ENCODE results near the gene SPRY4.

SPRY4 gene

DNA sequence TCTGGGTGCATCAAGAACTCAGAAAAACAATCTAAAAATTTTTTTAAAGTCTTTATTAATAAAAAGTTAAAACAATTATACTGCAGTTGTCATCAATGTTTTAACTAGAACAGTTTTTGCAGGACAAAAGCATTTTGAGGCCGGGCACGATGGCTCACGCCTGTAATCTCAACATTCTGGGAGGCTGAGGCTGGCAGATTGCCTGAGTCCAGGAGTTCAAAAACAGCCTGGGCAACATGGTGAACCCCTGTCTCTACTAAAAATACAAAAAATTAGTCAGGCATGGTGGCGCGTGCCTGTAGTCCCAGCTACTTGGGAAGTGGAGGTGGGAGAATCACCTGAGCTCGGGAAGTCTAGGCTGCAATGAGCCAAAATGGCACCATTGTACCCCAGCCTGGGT is 5.2 kb upstream of the SPRY4 start:
- no peak overlapping the region for H3K4me3 ChIP-seq
- H3K27ac ChIP-seq: no peak overlapping the region
- no peaks in the 10 kb centered on the region for H3K27me3 ChIP-seq
- DNase-seq: no peak
- H3K4me1 ChIP-seq: peaks cover 0 to 28% (median 14%) of the 10 kb centered on the region in 4 donors
- H3K9me3 ChIP-seq: no peaks in the 10 kb centered on the region
- intact Hi-C loops (cut with DNase I; ENCODE audit: low total_unique reads): no loop called here
- H3K36me3 ChIP-seq: no peaks in the 10 kb centered on the region
- TF ChIP-seq, protein P1, sequence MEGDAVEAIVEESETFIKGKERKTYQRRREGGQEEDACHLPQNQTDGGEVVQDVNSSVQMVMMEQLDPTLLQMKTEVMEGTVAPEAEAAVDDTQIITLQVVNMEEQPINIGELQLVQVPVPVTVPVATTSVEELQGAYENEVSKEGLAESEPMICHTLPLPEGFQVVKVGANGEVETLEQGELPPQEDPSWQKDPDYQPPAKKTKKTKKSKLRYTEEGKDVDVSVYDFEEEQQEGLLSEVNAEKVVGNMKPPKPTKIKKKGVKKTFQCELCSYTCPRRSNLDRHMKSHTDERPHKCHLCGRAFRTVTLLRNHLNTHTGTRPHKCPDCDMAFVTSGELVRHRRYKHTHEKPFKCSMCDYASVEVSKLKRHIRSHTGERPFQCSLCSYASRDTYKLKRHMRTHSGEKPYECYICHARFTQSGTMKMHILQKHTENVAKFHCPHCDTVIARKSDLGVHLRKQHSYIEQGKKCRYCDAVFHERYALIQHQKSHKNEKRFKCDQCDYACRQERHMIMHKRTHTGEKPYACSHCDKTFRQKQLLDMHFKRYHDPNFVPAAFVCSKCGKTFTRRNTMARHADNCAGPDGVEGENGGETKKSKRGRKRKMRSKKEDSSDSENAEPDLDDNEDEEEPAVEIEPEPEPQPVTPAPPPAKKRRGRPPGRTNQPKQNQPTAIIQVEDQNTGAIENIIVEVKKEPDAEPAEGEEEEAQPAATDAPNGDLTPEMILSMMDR (IDR thresholded peaks at IDR 0.05): no peak

DNA sequence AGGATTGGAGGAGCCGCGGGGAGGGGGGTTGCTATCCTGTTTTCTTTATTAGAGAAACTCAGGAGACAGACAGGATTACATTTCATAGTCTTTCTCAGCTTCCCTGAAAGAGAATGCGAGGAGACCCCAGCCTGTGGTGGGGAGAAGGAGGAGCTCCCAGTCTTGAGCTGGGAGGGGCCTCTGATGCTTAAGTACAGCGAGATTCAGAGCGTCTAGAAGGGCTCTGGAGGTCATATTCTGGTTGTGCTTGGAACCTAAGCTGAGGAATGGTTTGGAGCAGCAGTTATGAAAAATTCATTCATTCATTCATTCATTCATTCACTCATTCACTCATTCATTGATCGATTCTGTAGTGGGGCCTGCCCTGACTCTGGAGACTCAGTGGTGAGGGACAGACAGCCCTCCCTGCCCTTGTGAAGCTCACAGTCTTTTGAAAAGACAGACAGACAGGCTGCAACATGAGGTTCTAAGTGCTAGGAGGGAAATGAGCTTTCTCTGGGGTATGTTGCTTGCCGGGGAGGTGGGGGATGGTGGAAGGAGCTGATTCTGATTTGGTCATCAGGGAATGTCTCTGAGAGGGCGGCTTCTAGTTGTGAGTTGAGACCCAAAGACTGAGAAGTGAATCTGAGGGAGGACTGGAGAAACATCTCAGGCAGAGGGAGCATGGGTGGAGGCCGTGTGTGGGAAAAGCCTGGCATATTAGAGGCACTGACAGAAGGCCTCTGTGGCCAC is 2.5 kb upstream of the SPRY4 start:
- H3K4me1 ChIP-seq: peaks cover 0 to 34% (median 24%) of the 10 kb centered on the region in 4 donors
- H3K36me3 ChIP-seq: no peaks in the 10 kb centered on the region
- peak overlapping the region in 1 of 2 donors; percentile 96 for H3K27ac ChIP-seq
- TF ChIP-seq, protein P1 (IDR thresholded peaks at IDR 0.05): no peak
- intact Hi-C loops (cut with DNase I; ENCODE audit: low total_unique reads): loop anchor here (10.0 kb wide), 1 partner anchor 218 kb away; no protein-coding TSS in a partner anchor
- no peaks in the 10 kb centered on the region for H3K27me3 ChIP-seq
- no peaks in the 10 kb centered on the region for H3K9me3 ChIP-seq
- DNase-seq: no peak
- no peak overlapping the region for H3K4me3 ChIP-seq

DNA sequence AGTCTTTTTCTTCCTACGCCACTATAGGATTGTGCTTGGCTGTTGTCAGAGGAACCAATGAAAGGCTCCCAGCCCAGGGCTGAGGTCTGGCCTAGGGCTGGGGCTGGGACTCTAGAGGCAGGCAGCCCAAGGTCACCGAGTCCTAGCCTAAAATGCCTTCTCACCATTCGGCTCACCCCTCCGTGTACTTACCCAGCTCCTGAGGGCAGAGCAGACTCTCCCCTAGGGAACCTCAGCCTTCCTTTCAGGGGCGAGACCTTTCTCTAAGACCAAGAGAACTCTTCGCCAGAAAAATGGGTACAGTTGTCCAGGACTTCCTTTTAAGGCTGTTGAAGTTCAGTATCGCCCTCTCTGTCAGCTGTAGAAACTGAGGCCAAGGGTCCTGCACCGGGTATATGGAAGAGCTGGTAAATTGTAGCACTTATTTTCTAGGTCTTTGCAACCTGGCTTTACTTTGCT is 1.7 kb upstream of the SPRY4 start:
- TF ChIP-seq, protein P1 (IDR thresholded peaks at IDR 0.05): no peak
- Histone ChIP-seq H3K9me3 (no peaks in the 10 kb centered on the region), H3K4me3 (no peak overlapping the region), H3K27ac (peak overlapping the region; percentile 95 to 96), H3K36me3 (no peaks in the 10 kb centered on the region), H3K4me1 (peaks cover 0 to 41% (median 28%) of the 10 kb centered on the region in 4 donors), H3K27me3 (no peaks in the 10 kb centered on the region)
- DNase-seq: no peak
- intact Hi-C loops (cut with DNase I; ENCODE audit: low total_unique reads): loop anchor here (10.0 kb wide), 1 partner anchor 218 kb away; no protein-coding TSS in a partner anchor

DNA sequence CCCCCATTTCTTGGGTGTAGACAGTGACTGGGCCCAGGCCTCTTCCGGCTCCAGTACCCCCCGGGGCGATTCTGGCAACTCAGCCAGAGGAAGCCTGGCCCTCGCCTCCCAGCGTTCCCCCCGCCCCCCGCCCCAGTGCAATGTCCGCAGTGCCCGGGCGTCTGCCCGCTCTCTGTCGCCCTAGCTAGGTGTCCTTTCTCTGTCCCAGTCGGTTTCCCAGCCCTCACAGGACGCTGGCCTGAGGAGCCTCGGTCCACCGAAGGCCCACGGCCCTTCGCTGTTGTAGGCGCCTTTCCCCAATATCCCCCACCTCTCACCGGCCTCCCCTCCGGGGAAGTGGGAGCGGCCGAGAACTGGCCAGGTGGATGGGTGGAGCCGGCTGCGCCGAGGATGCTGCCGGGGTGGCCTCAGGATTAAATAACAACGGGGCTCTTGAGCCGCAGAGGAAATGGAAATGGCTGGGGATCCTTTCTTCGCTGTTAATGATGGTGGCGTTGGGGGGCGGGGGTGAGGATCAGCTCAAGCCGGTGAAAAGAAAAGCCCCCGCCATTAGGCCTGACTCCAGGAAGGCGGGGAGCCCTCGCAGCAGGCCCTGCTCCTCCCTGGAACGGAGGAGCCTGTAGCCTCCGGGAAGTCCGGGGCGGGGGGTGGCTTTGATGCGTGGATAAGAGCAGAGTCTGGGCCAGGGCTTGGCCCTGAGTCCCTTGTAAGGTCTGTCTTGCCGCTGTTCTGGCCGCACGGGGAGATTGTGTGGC is 1.1 kb upstream of the SPRY4 start:
- no peak for DNase-seq
- TF ChIP-seq, protein P1 (IDR thresholded peaks at IDR 0.05): no peak
- Histone ChIP-seq H3K27me3 (no peaks in the 10 kb centered on the region), H3K4me3 (peak overlapping the region; percentile 69 to 81), H3K9me3 (no peaks in the 10 kb centered on the region), H3K4me1 (peaks cover 0 to 47% (median 31%) of the 10 kb centered on the region in 4 donors), H3K36me3 (no peaks in the 10 kb centered on the region), H3K27ac (peak overlapping the region; percentile 95 to 96)
- intact Hi-C loops (cut with DNase I; ENCODE audit: low total_unique reads): loop anchor here (10.0 kb wide), 1 partner anchor 219 kb away; no protein-coding TSS in a partner anchor

DNA sequence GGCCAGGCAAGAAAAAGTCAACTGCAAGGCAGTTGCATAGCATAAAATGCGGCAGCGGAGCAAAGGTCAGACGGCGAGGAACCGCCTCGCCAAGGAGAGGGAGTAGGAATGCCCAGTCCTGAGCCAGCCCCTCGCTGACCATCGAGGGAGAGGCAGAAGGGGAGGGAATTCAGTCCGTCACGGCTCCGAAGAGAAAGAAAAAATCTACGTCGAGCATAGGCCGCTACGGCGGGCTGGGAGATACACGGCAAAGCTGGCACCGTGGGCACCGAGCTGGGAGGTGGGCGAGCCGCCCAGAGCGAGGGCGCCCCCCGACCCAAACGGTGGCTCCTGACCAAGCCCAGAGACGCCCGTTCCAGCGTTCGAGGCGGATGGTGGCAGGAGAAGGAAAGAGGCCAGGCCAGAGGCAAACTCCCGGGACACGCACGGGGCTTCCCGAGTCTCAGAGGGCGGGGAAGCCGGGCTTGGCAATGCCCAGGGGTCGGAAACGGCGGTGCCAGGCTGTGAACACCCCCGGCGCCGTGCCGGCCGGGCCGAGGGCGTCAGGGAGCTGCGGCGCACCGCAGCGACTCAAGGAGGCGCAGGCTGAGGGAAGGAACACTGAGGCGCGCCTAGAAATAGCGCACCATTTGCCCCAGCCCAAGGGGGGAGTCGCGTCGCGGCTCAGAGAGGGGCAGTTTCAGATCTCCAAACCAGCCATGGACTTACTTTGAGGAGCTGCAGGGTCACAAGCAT is 518 bp downstream of the SPRY4 start:
- DNase-seq: peak; percentile 45 to 83
- peak overlapping the region; percentile 95 to 96 for H3K27ac ChIP-seq
- H3K4me3 ChIP-seq: peak overlapping the region; percentile 69 to 81
- H3K4me1 ChIP-seq: peaks cover 0 to 63% (median 47%) of the 10 kb centered on the region in 4 donors
- TF ChIP-seq, protein P1 (IDR thresholded peaks at IDR 0.05): peak in 1 of 2 experiments; percentile 18
- no peaks in the 10 kb centered on the region for H3K9me3 ChIP-seq
- no peaks in the 10 kb centered on the region for H3K27me3 ChIP-seq
- no peaks in the 10 kb centered on the region for H3K36me3 ChIP-seq
- intact Hi-C loops (cut with DNase I; ENCODE audit: low total_unique reads): loop anchor here (10.0 kb wide), 1 partner anchor 220 kb away; no protein-coding TSS in a partner anchor
